GM19239 (cell line): ENCODE data around the gene TNFRSF6B.
A peak's percentile ranks its signal among the peaks of the same experiment; 100 is the strongest.
"Not testable (repeated sequence)": the region's sequence is repeated elsewhere in the genome, so short reads cannot be mapped to it uniquely, and the experiment has no call there.

ENCODE experiments used
- DNase-seq: peaks from one replicate; pipeline ENCODE4 v3.0.0; 2011; ENCODE audit warnings: low spot score; ENCODE audit not compliant: insufficient read length
- FAIRE-seq: peaks from 2 replicates; lab custom pipeline; 2011; peaks lifted over from hg19 to GRCh38; lab: Jason Lieb, UNC

Gene TNFRSF6B

DNA sequence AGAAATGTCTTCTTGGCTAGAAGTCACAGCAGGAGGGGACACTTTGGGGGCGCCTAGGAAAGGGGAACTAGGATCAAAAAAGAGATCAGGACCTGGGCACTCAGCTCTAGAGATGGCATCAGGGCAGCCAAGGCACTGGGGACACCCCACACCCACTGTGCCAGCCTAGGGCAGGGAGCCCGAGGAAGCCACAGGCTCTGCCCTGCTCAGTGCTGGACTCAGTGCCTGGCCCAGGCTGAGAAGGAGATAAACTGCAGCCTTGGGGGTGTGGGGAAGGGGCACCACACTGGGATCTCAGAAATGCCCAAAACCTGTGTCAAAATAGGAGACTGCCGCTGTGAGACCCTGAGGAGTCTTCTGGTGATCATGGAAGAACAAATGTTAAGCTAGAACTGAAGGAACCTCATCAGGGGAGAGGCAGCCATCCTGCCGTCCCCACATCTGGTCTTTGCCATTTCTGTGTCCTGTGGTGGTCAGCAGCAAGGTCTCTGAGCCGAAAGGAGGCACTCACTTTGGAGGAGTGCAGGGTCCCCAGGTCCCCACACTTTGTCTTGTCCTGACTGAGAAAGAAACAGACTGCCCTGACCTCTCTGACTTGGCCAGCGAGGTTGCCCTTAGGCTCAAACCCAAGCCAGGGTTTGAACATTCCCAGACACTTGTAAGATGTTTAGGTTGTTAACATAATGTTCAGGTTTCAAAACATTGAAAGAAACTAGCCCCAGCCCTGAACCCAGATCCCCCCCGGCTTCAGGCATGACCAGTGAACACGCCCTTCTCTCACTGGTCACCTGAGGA, 9.0 kb downstream of the TNFRSF6B start:
- FAIRE-seq: no peak
- no peak for DNase-seq

DNA sequence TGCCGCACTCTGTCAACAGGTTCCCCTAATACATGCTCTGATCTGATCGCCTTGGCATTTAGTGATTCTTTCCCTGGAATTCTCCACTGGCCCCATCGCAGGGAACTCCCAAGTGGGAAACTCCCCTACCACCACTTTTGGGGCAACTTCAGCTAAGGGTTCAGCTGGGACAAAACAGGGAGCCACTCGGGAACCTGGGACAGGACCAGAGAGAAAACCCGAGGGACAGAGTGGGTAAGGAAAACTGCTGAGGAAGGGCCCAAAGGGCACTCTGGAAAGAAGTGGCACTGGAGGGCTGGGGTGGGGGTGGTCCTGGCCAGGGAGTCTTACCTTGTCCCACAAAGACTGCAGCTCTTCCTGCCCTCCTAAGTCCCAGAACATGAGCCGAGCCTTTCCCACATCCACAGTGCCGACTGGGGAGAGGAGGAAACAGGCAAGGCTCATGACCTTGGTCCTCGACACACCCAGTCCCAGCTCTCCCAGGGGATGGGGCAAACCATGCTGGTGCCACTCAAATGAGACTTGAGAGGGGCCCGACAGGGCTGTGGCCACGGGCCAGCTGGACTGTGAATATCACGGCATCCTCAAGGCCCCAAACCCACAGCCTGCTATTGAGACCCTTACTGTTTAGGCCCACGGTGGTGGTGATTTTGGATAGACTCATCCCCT, 9.7 kb downstream of the TNFRSF6B start:
- DNase-seq (no peak), FAIRE-seq (no peak)

- peak; percentile 75 for FAIRE-seq
- DNase-seq: peak; percentile 73
These were observed 10.6 kb downstream of the TNFRSF6B start for GRCh38 chr20:63706852-63707557.

DNA sequence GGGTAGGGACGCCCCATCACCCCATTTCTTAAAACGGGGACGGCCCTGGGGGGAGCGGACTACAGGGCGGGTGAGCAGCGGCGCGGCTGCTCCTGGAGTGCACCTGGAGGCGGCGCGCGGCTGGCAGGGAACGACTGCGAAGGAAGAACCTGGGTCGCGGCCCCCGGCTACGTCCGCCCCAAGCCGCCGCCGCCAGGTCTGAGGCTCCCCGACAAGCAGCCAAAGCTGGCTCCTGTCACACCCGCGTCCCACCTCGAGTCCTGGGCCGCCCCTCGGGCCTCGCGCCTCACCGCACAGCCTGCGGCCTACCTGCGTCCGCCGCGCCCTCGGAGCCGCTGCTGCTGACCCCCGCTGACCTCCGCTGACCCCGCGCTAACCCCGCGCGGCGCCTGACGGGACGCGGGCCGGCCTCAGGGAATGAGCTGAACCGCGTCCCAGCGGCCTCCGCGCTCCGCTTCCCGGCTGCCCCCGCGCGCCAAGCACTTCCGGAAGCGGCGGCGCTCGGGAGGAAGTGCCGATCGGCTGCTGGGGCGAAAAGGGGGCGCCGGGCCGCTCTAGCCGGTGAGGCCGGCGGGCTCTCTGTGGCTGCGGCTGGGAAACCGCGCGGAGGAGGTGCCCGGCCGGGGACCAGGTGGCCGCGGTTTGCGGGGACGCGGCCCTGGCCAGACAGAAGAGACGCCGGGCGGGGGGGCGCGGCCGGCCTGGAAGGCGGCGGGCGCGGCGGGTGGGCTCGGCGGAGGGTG, 11.3 kb downstream of the TNFRSF6B start, which contains the start of the genes ARFRP1 and ZGPAT:
TSS of gene ARFRP1 (minus strand) at position 419 of the 743 bp plus-strand sequence. CDS start 885 bp downstream, outside the sequence.
TSS of gene ZGPAT (plus strand) at position 482 of the 743 bp plus-strand sequence. CDS start 542 bp downstream, outside the sequence.
- DNase-seq: peak; percentile 92
- FAIRE-seq: peak; percentile 52

DNA sequence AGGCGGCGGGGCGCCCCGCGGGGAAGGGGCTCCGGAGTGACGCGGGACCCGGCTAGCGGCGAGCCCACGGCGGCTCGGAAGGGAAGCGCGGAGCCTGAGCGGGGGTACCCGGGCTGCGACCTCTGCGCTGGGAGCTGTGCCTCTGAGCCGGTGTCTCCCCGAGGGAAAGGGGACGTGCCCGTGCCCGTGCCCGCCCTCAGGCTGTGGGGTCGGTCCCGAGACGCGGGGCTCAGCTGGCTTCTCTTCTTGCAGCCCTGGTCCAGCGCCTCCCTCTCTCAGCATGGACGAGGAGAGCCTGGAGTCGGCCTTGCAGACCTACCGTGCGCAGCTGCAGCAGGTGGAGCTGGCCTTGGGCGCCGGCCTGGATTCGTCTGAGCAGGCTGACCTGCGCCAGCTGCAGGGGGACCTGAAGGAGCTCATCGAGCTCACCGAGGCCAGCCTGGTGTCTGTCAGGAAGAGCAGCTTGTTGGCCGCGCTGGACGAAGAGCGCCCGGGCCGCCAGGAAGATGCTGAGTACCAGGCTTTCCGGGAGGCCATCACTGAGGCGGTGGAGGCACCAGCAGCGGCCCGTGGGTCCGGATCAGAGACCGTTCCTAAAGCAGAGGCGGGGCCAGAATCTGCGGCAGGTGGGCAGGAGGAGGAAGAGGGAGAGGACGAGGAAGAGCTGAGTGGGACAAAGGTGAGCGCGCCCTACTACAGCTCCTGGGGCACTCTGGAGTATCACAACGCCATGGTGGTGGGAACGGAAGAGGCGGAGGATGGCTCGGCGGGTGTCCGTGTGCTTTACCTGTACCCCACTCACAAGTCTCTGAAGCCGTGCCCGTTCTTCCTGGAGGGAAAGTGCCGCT, 12.1 kb downstream of the TNFRSF6B start:
- FAIRE-seq (no peak), DNase-seq (peak; percentile 36)

DNA sequence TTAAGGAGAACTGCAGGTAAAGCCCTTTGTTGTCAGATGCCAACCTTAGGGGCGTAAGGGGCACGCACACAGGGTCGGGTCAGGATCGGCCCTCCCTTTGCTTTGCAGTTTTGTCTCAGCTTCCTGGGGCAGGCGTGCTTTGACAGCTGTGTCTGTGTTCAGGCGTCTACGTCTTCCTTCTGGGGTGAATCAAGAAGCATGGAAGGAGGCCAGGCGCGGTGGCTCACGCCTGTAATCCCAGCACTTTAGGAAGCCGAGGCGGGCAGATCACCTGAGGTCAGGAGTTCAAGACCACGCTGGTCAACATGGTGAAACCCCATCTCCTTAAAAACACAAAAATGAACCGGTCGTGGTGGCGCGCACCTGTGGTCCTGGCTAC, 12.7 kb downstream of the TNFRSF6B start:
- DNase-seq (no peak), FAIRE-seq (no peak)

- DNase-seq (no peak), FAIRE-seq (no peak)
These were observed 14.7 kb downstream of the TNFRSF6B start for GRCh38 chr20:63711085-63711645.

- no peak for FAIRE-seq
These were observed 15.7 kb downstream of the TNFRSF6B start for GRCh38 chr20:63712191-63712590.

GRCh38 chr20:63714858-63715257, 18.4 kb downstream of the TNFRSF6B start:
- DNase-seq (no peak), FAIRE-seq (no peak)

More at GRCh38 chr20:63712191-63712590, 15.7 kb downstream of the TNFRSF6B start:
- no peak for DNase-seq

GRCh38 chr20:63718996-63719395, 22.5 kb downstream of the TNFRSF6B start:
- FAIRE-seq: no peak
- no peak for DNase-seq

GRCh38 chr20:63722967-63723622, 26.6 kb downstream of the TNFRSF6B start:
- not testable (repeated sequence) for DNase-seq, FAIRE-seq

DNA sequence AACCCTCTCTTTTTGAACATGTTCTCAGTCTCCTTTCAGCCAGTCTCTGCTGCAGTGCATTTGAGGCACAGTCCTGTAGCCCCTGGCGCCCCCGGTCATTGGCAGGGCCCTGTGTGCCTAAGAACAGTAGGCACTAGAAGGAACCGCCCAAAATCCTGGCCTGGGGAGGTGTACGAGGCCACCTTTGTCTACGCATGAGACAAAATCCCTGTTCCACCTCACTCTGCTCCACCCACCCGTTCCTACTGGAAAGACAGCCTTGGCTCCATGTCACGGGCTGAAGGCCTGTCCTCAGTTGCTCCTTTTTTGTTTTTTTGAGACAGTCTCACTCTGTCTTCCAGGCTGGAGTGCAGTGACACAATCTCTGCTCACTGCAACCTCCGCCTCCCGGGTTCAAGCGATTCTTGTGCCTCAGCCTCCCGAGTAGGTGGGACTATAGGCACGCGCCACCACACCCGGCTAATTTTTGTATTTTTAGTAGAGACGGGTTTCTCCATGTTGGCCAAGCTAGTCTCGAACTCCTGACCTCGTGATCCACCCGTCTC, 33.8 kb downstream of the TNFRSF6B start:
- FAIRE-seq, DNase-seq: not testable (repeated sequence)

DNA sequence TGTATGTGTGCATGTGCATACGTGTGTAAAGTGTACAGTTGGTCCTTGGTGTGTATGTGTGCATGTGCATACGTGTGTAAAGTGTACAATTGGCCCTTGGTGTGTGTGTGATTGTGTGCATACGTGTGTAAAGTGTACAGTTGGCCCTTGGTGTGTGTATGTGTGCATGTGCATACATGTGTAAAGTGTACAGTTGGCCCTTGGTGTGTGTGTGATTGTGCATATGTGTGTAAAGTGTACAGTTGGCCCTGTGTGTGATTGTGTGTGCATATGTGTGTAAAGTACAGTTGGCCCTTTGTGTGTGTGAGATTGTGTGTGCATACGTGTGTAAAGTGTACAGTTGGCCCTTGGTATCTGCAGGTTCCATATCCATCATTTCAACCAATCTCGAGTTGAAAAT, 35.0 kb downstream of the TNFRSF6B start:
- FAIRE-seq (peak; percentile 8), DNase-seq (no peak)

- no peak for DNase-seq
- no peak for FAIRE-seq
These were observed 36.0 kb downstream of the TNFRSF6B start for GRCh38 chr20:63732118-63733095.

GRCh38 chr20:63733117-63733516, 36.7 kb downstream of the TNFRSF6B start:
- DNase-seq (no peak), FAIRE-seq (no peak)

GRCh38 chr20:63733579-63734081, 37.2 kb downstream of the TNFRSF6B start:
- FAIRE-seq: no peak
- DNase-seq: no peak
